Amygdala (tissue), 56 donors: ENCODE results near the gene LONP2.
"Not testable (repeated sequence)": the region's sequence is repeated elsewhere in the genome, so short reads cannot be mapped to it uniquely, and the experiment has no call there.

Experiments used
- DNase-seq, 56 donors: peaks; one replicate each; lab custom pipeline; 2025; lab: John Stamatoyannopoulos, UW

LONP2 gene

GRCh38 chr16:48235556-48236136 lies 8.5 kb upstream of the LONP2 start:
- no peak for DNase-seq

GRCh38 chr16:48236286-48236685 lies 7.8 kb upstream of the LONP2 start:
- no peak for DNase-seq

GRCh38 chr16:48240147-48240546 lies 4.0 kb upstream of the LONP2 start:
- not testable (repeated sequence) for DNase-seq

GRCh38 chr16:48244863-48245195 lies 729 bp downstream of the LONP2 start:
- peak in 1 of 56 donors; percentile 33 for DNase-seq

GRCh38 chr16:48246066-48246465 lies 2.0 kb downstream of the LONP2 start:
- DNase-seq = no peak

- DNase-seq = no peak
These were observed 3.2 kb downstream of the LONP2 start, which contains the start of gene ABCC11 for GRCh38 chr16:48247311-48247710. Gene ABCC11 (minus strand): TSS chr16:48247539. CDS start chr16:48231921, 15,618 bp downstream.

GRCh38 chr16:48250520-48251278 lies 6.6 kb downstream of the LONP2 start:
- DNase-seq = no peak

- no peak for DNase-seq
These were observed 7.9 kb downstream of the LONP2 start for GRCh38 chr16:48252013-48252412.

- DNase-seq = no peak
These were observed 12.6 kb downstream of the LONP2 start for GRCh38 chr16:48256579-48257177.

GRCh38 chr16:48261569-48261968 lies 17.5 kb downstream of the LONP2 start:
- DNase-seq = no peak

- DNase-seq = no peak
These were observed 18.5 kb downstream of the LONP2 start for GRCh38 chr16:48262631-48263030.

- no peak for DNase-seq
These were observed 24.9 kb downstream of the LONP2 start for GRCh38 chr16:48269011-48269410.

- no peak for DNase-seq
These were observed 27.6 kb downstream of the LONP2 start for GRCh38 chr16:48271728-48272127.

- peak in 32 of 56 donors; percentile 4 to 71 (median 24) for DNase-seq
These were observed 28.8 kb downstream of the LONP2 start for GRCh38 chr16:48272837-48273421.

GRCh38 chr16:48274476-48274875 lies 30.4 kb downstream of the LONP2 start:
- no peak for DNase-seq

GRCh38 chr16:48276102-48276501 lies 32.0 kb downstream of the LONP2 start:
- peak in 26 of 56 donors; percentile 1 to 71 (median 24) for DNase-seq

GRCh38 chr16:48277158-48277557 lies 33.1 kb downstream of the LONP2 start:
- peak in 10 of 56 donors; percentile 2 to 22 (median 12) for DNase-seq

- no peak for DNase-seq
These were observed 35.1 kb downstream of the LONP2 start for GRCh38 chr16:48279199-48279598.

- no peak for DNase-seq
These were observed 36.4 kb downstream of the LONP2 start for GRCh38 chr16:48280546-48280945.

- no peak for DNase-seq
These were observed 38.6 kb downstream of the LONP2 start for GRCh38 chr16:48282636-48283263.
